Activated CD8-positive, alpha-beta memory T cell treated with anti-CD3 and anti-CD28 coated beads, Interleukin-2, amount 50 U/mL, for 1 hour (primary cell): ENCODE measurements around the gene PRADC1.
A peak's percentile ranks its signal among the peaks of the same experiment; 100 is the strongest.

Source experiments
- DNase-seq: peaks from one replicate; pipeline ENCODE4 v3.0.0-alpha.2; 2020; ENCODE audit errors: extremely low read depth

Gene PRADC1

DNA sequence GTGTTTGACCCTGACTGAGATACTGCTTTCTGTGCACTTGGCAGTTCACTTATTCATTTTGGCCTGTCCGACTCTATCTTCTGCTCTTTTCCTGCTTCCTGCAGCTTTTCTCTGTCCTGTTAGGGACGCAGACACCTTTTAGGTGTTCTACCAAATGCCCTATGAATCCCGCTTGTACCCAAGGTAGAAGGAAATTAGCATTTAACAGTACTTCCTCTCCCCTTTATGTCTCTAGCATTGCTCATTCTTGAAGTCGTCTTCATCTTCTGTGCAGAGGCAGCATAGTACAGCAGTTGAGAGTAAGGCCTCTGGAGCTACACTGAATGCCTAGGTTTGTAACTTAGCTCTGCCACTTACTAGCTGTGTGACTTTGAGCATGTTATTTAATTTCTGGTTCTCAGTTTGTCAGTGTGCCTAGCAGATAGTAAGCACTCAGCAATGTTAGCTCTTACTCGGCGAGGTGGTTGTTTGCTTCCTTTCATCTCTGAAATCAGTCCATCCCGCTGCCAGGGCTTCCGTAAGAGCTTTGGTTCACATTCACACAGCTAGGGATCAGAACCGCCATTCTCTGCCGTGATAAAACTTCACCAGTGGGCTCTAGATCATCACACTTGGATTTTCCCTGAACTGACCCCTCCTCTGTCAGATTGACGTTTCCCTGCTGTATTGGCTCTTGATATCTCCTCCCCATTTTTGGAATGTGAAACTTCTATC lies 2.4 kb upstream of the PRADC1 start:
- no peak for DNase-seq

DNA sequence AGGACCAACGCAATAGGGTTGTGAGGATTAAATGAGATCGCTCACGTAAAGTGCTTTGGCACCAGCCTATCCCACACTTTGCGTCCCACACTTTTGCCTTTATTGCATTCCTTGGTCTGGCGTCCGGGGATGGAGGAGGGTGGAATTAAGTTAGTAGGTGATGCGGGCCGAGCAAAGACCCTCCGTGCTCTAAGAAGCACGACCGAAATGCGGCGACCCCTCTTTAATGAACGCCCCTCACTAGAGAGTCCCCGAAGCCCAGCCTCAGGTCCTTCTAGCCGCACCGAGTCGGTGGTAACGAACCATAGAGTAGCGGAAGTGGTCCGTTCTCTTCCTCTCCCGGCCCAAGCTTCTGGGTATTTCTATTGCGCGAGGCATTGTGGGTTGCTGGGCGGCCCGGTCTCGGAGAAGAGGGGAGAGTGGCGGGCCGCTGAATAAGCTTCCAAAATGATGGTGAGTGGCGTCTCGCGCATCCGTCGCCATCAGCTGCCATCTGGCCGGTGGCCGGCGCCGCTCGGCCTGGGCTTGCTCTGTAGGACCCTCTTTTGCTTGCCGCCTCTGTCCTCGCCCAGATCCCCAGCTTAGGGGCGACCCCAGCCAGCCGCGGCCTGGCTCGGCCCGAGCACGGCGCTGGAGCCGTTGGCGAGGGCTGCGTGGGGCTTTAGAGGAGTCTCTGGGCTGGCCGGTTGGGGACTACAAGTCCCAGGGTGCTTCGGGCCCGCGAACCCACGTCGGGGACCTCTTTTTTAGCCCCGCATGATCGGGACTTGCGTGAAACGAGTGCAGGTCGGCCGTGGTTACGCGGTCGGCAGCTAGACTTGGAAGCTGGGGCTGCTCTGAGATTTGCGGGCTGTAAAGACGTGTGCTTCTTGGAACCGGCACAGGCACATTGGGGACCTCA lies 1.1 kb upstream of the PRADC1 start, which contains the start of gene CCT7:
Gene CCT7, plus strand, starts transcription at position 377 of the 901 bp plus-strand sequence. Its CDS starts 71 bp downstream, at position 448.
- peak; percentile 74 for DNase-seq

GRCh38 chr2:73232403-73233153 lies 461 bp downstream of the PRADC1 start:
- DNase-seq, result no peak

GRCh38 chr2:73228631-73229030 lies 4.4 kb downstream of the PRADC1 start:
- no peak for DNase-seq

DNA sequence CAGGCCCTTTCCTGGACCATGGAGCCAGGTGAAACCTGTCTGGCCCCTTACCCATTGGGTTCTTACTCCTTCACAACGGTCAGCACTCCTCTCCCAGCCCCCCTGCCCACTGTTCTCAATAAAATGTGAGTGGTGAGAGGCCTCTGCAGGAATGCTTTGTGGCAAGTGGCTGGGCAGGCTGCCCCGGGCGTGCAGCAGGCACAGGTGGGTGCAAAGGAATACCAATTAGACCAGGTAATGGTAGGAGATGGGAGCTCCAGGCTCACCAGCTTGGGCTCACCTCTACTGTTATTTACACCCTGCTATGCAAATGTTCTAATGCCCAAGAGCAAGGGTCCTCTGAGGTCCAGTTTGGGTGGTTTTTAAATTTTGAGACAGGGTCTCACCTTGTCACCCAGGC lies 6.0 kb downstream of the PRADC1 start:
- DNase-seq, result no peak

- no peak for DNase-seq
These were observed 7.3 kb downstream of the PRADC1 start for GRCh38 chr2:73225513-73226360.

DNA sequence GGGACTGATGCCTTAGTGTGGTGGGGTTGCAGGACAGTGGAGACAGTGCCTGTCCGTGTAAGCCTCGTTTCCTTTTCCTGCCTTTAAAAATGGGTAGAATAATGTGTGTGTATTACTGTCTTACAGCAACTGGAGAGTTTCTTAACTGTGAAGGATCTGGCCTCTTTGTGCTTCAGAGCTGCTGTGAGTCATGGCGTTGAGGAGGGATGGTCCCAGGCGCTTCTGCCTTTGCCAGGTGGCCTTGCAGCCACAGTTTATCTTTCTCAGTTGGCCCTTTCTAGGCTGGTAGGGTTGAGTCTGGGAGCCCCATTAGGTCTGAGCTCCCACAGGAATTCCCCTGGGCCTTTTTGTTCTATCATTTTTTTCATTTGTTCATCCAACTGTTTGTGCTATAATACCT lies 9.2 kb downstream of the PRADC1 start:
- DNase-seq, result no peak

- DNase-seq, result no peak
These were observed 14.7 kb downstream of the PRADC1 start for GRCh38 chr2:73218298-73218697.

DNA sequence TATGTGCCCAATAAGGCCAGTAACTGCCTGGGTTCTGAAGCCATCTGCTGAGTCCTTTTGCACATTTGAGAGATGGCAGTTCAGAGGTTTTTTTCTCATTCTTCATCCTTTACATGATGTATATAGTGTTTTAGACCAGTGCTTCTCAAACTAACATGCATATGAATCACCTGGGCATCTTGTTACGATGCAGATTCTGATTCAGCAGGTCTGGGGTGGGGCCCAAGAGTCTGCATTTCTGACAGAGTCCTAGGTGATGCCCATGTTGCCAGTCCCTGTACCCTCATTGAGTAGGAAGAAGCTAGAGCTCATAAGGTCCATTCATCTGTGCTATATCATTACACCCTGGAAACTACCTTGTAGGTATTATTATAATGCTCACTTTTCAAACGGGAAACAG lies 15.2 kb downstream of the PRADC1 start:
- DNase-seq, result no peak

- no peak for DNase-seq
These were observed 15.9 kb downstream of the PRADC1 start for GRCh38 chr2:73217160-73217559.

- DNase-seq, result no peak
These were observed 17.8 kb downstream of the PRADC1 start for GRCh38 chr2:73215254-73215653.

- peak; percentile 65 for DNase-seq
These were observed 18.7 kb downstream of the PRADC1 start, which contains the start of gene SMYD5 for GRCh38 chr2:73214120-73215035. SMYD5 (plus strand) TSS chr2:73214245; CDS start chr2:73214267, 22 bp downstream.

GRCh38 chr2:73212448-73213176 lies 20.4 kb downstream of the PRADC1 start:
- DNase-seq, result no peak

DNA sequence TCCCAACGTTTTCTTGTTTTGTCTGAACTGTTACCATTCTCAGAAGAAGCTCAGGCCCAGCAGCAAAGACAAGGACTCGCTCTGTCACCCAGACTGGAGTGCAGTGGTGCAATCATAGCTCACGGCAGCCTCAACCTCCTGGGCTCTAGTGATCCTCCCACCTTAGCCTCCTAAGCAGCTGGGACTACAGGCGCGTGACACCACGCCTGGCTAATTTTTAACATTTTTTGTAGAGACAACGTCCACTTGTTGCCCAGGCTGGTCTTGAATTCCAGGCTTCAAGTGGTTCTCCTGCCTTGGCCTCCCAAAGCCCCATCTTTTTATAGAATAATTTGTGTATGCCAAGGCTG lies 21.0 kb downstream of the PRADC1 start:
- no peak for DNase-seq

GRCh38 chr2:73210696-73211095 lies 22.3 kb downstream of the PRADC1 start:
- DNase-seq, result no peak

- DNase-seq, result no peak
These were observed 23.0 kb downstream of the PRADC1 start for GRCh38 chr2:73210019-73210418.

GRCh38 chr2:73208258-73208657 lies 24.8 kb downstream of the PRADC1 start:
- no peak for DNase-seq

- DNase-seq, result no peak
These were observed 27.4 kb downstream of the PRADC1 start for GRCh38 chr2:73205611-73206010.

DNA sequence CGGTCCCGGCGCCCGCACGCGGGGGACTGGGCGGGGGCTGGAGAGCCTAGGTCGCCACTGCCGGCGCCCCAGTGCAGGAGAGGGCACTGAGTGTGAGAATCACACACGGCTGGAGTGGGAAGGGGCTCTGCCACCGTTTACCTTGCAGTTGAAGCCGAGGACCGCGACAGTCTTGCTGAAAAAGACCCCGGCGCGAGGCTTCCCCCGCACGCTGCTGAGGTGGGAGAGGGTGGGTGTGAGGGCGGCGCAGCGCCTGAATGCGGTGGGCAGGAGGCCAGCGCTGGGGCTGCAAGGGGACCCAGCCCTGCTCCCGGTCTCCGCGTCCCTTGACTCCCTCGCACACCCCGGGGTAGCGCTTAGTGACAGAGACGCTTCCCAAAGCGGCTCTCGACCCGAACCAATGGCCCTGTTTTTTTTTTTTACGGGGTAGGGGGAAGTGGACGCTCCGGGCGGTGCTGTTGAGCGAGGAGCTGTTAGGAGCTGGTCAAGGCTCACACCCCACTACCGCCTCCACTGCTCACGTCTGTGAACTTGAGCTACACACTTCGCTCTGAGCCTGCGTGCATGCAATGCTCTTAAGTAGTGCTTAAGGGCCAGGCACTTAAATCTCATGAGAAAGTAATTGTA lies 29.9 kb downstream of the PRADC1 start:
- DNase-seq, result no peak
